Parathyroid adenoma (tissue), 2 donors: ENCODE data around the gene USP28.

ENCODE experiments used
- H2AFZ ChIP-seq: fragments of 300-600 bp; sonication (generic); one replicate; pipeline ENCODE4 v1.7.0; 2017; ENCODE audit warnings: antibody characterized with exemption, mild to moderate bottlenecking
- H3K27ac ChIP-seq: fragments of 300-600 bp; sonication (generic); one replicate; pipeline ENCODE4 v1.7.0; 2017
- H3K27me3 ChIP-seq: fragments of 300-600 bp; sonication (generic); one replicate; pipeline ENCODE4 v1.7.0; 2017; ENCODE audit warnings: low read length; ENCODE audit not compliant: control insufficient read depth, insufficient read depth
- H3K36me3 ChIP-seq: fragments of 300-600 bp; sonication (generic); one replicate; pipeline ENCODE4 v1.7.0; 2017; ENCODE audit warnings: low read length; ENCODE audit not compliant: control insufficient read depth, insufficient read depth
- H3K4me1 ChIP-seq: fragments of 300-600 bp; sonication (generic); one replicate; pipeline ENCODE4 v1.7.0; 2017; ENCODE audit warnings: control low read depth
- H3K4me2 ChIP-seq: fragments of 300-600 bp; sonication (generic); one replicate; pipeline ENCODE4 v1.7.0; 2017; ENCODE audit warnings: low read length
- H3K4me3 ChIP-seq: fragments of 300-600 bp; sonication (generic); one replicate; pipeline ENCODE4 v1.7.0; 2017; ENCODE audit warnings: low read depth, low read length
- H3K79me2 ChIP-seq: fragments of 300-600 bp; sonication (generic); one replicate; pipeline ENCODE4 v1.7.0; 2017; ENCODE audit warnings: control low read depth
- H3K9ac ChIP-seq: fragments of 300-600 bp; sonication (generic); one replicate; pipeline ENCODE4 v1.7.0; 2017; ENCODE audit warnings: mild to moderate bottlenecking
- H3K9me3 ChIP-seq: fragments of 300-600 bp; sonication (generic); one replicate; pipeline ENCODE4 v1.7.0; 2017; ENCODE audit warnings: low read length; ENCODE audit not compliant: control insufficient read depth
- TF ChIP-seq, protein P1 (sequence below): fragments of 300-600 bp; sonication (generic); IDR thresholded peaks from one replicate; pipeline ENCODE4 v1.7.0; 2017; ENCODE audit warnings: antibody characterized with exemption, mild to moderate bottlenecking
- donor health status: primary hyperparathyroidism.

Gene USP28

DNA sequence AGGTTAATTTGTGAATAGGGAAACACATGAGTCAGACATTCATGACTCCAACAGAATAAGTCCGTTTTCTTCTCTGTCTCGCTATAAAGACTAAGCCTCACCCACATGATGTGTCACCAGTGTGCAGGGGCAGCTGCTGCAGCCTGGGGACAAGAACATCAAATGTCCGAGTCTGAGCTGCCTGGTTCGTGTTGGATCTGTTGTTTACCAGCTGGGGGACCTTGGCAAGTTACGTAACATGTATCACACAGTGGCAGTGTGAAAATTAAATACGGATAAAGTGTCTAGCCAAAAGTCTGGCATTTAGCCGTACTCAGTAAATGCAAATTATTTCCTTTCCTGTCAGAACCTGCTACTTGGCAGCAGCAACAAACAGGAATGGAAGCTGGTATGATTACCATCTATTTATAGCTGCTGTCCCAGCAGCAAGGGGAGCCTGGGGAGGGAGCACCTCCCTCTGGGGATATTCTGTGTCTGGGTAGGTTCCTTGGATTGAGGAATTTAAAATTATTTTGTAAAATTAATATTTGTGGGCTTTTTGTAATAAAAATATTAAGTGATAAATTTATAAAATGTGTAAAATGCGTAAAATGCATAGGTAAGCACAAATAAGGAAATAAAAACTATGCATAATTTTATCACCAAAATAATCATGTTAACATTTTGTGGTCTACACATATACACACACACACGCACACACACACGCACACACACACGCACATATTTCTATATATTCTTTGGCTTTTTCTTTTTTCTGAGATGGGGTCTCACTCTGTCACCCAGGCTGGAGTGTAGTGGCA is 97.1 kb downstream of the USP28 start:
- peak overlapping the region; percentile 79 for H2AFZ ChIP-seq
- peaks cover 1% of the 10 kb centered on the region for H3K79me2 ChIP-seq
- peak overlapping the region; percentile 2 for H3K4me3 ChIP-seq
- no peaks in the 10 kb centered on the region for H3K36me3 ChIP-seq
- no peaks in the 10 kb centered on the region for H3K9me3 ChIP-seq
- H3K27me3 ChIP-seq, result no peaks in the 10 kb centered on the region
- H3K4me2 ChIP-seq, result peak overlapping the region; percentile 47
- no peak overlapping the region for H3K9ac ChIP-seq
- peak overlapping the region; percentile 63 for H3K27ac ChIP-seq
- TF ChIP-seq, protein P1, sequence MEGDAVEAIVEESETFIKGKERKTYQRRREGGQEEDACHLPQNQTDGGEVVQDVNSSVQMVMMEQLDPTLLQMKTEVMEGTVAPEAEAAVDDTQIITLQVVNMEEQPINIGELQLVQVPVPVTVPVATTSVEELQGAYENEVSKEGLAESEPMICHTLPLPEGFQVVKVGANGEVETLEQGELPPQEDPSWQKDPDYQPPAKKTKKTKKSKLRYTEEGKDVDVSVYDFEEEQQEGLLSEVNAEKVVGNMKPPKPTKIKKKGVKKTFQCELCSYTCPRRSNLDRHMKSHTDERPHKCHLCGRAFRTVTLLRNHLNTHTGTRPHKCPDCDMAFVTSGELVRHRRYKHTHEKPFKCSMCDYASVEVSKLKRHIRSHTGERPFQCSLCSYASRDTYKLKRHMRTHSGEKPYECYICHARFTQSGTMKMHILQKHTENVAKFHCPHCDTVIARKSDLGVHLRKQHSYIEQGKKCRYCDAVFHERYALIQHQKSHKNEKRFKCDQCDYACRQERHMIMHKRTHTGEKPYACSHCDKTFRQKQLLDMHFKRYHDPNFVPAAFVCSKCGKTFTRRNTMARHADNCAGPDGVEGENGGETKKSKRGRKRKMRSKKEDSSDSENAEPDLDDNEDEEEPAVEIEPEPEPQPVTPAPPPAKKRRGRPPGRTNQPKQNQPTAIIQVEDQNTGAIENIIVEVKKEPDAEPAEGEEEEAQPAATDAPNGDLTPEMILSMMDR, result no peak
- H3K4me1 ChIP-seq, result no peaks in the 10 kb centered on the region

DNA sequence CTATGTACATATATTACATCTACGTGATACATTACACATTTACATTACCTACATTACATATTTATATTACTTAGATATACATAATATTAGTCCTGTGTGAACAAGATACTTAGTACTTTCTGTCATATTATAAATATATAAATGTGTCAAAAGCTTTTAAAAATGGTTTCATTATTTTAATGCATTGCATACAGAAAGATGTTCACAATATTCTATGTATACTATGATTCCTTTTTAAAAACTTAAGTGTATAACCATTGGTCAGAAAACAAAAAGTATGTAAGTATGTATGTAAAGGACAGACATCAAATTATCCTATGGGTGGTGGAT is 101.2 kb downstream of the USP28 start:
- H3K4me1 ChIP-seq, result no peaks in the 10 kb centered on the region
- no peaks in the 10 kb centered on the region for H3K27me3 ChIP-seq
- no peak overlapping the region for H3K27ac ChIP-seq
- TF ChIP-seq, protein P1, result no peak
- no peaks in the 10 kb centered on the region for H3K9me3 ChIP-seq
- no peak overlapping the region for H3K4me2 ChIP-seq
- no peak overlapping the region for H3K9ac ChIP-seq
- H3K36me3 ChIP-seq, result no peaks in the 10 kb centered on the region
- H2AFZ ChIP-seq, result peak overlapping the region; percentile 76
- peaks cover 9% of the 10 kb centered on the region for H3K79me2 ChIP-seq
- H3K4me3 ChIP-seq, result peak overlapping the region; percentile 80

- no peaks in the 10 kb centered on the region for H3K27me3 ChIP-seq
- H2AFZ ChIP-seq, result peak within 1 kb of the TSS; percentile 76
- peak within 1 kb of the TSS; percentile 72 for H3K4me2 ChIP-seq
- H3K9me3 ChIP-seq, result no peaks in the 10 kb centered on the region
- TF ChIP-seq, protein P1, result peak; percentile 76
- H3K9ac ChIP-seq, result no peak within 1 kb of the TSS
- peak within 1 kb of the TSS; percentile 80 for H3K4me3 ChIP-seq
- H3K79me2 ChIP-seq, result peaks cover 9% of the 10 kb centered on the region
- no peaks in the 10 kb centered on the region for H3K36me3 ChIP-seq
- no peaks in the 10 kb centered on the region for H3K4me1 ChIP-seq
- H3K27ac ChIP-seq, result peak within 1 kb of the TSS; percentile 57
These were observed 101.8 kb downstream of the USP28 start, which contains the start of gene ZW10 for GRCh38 chr11:113773416-113774173. Gene ZW10, minus strand, starts transcription at chr11:113773692. Its CDS starts 26 bp downstream, at chr11:113773666.

DNA sequence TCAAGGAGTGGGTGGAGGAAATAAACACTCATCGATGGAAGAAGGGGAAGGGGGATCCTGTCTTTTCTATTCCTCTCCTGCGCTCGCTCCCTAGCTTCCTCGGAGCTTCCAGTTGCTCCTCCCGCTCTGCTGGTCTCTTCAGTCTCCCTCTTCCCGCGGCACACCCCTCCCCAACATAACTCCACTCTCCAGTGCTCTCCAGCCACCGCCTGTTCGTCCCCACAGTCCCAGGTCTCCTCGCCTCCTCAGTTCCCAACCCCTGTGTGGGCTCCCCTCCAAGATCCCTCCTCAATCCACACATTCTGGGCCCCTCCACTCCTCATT is 102.3 kb downstream of the USP28 start:
- H3K79me2 ChIP-seq, result peaks cover 9% of the 10 kb centered on the region
- no peaks in the 10 kb centered on the region for H3K27me3 ChIP-seq
- H3K9ac ChIP-seq, result no peak overlapping the region
- H3K4me3 ChIP-seq, result peak overlapping the region; percentile 80
- peak overlapping the region; percentile 72 for H3K4me2 ChIP-seq
- H3K4me1 ChIP-seq, result no peaks in the 10 kb centered on the region
- peak overlapping the region; percentile 57 for H3K27ac ChIP-seq
- H2AFZ ChIP-seq, result peak overlapping the region; percentile 76
- H3K9me3 ChIP-seq, result no peaks in the 10 kb centered on the region
- TF ChIP-seq, protein P1, result no peak
- H3K36me3 ChIP-seq, result no peaks in the 10 kb centered on the region
